Stimulated activated CD4-positive, alpha-beta T cell treated with anti-CD3 and anti-CD28 coated beads, Interleukin-4, amount 100 ng/mL, for 1 hour (primary cell): ENCODE data around the gene NDUFS6.
"Not testable (repeated sequence)": the region's sequence is repeated elsewhere in the genome, so short reads cannot be mapped to it uniquely, and the experiment has no call there.

Source experiments
- DNase-seq: peaks from one replicate; pipeline ENCODE4 v3.0.0-alpha.2; 2020

Gene NDUFS6

DNA sequence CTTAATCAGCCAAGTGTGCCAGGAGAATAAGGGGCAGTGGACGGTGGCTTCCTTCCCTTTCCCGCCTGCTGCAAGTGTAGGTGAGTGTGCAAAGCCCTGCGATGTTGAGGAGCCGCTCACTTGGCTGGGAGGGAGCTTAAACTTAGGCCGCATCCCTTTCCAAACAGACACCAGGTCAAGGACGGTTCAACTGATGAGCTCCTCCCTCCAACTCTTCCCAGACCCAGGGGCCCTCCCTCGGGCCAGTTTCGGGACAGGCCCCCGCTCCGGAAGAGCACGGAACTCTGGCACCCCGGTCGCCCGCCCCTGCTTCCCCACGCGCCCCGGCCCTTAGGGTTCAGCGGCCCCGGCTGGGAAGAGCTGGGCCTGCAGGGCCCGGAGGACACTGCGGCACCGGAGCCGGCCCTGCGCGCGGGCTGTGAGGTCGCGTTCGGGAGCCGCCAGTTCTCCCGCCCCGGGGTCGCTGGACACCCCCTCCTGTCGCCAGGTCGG is 2.1 kb upstream of the NDUFS6 start:
- DNase-seq, result peak; percentile 43

DNA sequence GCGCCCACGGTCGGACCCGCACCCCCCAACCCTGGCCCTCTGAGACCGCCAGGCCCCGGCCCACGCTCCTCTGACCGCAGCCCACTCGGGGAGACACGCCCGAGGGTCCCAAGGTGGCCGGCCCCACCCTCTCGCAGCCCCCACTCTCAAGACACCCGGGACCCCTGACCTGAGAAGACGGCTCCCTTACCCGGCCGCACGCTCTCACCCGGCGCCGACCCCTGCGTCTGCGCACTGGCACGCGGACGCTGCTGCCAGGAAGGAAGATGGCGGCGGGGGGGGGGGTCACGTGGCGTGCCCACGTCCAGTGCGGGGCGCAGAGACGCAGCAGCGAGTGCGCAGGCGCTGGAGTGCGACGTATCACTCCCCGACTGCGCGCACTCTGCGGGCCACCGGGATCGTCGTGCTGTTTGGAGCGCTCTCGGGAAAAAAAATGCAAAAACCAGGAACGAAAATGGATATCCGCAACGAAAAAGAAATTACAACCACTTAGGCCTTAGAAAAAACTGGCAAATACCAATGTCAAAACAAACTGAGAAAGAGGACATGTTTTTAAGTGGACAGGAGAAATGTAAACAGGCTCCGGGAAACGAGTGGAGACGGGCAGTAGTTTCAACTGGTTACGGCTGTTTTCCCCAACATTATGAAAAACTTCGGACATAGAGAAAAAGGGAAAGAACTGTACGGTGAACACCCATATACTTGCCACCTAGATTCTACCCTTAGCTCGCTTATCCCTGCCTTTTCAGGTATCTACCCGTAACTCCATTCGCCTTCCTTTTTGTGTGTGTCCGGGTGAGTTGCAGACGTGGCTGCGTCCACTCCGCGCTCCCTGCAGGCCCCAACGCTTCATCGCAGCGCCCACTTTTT is 1.4 kb upstream of the NDUFS6 start, which contains the start of gene MRPL36:
MRPL36 (minus strand) TSS at position 236 of the 870 bp plus-strand sequence. CDS start 902 bp downstream, outside the sequence.
- peak; percentile 95 for DNase-seq

DNA sequence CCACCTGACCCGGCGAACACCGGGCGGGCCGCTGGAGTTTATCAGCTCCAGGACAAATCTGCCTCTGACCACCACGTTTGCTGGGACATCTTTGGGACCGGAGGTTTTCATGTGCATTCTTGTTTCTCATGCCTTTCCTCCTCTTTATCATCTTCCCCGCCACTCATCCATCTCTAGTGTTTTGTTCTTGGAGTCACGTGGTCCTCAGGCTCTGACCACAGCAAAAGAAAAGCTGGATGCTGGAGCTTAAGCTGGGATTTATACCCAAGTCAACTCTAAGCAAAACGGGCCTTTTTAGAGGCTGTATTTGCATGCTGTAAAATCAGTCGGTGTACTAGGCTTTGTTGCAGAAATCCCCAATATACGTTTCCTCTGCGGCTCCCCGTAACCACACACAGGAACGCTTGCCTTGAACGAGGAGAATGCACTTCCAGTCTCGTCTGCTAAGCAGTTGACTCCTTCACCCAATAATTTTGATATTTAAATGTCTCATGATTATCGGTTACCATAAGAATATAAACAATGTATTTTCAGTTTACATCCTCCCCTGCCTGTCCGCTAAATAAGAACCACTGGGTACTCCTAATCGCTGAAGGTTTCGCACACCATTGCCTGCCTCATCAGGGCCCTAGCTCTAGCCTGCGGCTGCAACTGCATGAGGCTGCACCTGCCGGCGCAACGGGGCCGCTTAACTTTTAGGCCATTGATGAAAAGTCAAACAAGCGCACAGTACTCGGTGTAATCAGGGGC is 560 bp upstream of the NDUFS6 start:
- DNase-seq, result no peak

DNA sequence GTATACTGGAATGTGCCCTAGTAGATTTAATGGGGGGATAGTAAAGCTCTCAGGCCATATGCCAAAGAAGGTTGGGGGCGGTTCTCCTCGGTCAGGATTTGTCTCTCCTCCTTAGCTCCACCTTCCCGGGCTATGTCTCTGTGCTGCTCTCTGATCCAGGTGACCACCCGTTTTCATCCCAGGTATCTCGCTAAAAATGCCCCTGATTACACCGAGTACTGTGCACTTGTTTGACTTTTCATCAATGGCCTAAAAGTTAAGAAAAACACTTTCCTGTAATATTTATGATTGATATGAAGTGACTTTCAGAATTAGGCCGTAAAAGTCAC is 724 bp downstream of the NDUFS6 start:
- DNase-seq, result no peak

DNA sequence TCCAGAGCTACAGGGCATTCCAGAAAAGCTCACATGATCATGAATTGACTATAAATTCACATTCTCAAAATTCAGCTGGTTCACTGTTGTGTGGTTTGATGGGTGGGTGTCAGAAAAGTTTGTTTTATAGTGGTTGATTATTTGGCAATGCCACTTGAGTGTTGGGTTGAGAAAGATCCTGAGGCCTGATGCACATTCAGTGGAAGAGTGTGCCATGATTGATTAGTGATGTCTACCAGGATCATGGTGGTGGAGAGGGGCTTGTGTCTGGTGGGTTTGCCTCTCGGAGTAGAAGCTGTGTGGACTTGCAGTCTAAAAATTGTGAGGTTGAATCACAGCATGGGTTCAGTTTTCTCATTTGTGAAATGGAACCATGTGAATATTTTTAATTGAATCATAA is 2.0 kb downstream of the NDUFS6 start:
- DNase-seq, result no peak

DNA sequence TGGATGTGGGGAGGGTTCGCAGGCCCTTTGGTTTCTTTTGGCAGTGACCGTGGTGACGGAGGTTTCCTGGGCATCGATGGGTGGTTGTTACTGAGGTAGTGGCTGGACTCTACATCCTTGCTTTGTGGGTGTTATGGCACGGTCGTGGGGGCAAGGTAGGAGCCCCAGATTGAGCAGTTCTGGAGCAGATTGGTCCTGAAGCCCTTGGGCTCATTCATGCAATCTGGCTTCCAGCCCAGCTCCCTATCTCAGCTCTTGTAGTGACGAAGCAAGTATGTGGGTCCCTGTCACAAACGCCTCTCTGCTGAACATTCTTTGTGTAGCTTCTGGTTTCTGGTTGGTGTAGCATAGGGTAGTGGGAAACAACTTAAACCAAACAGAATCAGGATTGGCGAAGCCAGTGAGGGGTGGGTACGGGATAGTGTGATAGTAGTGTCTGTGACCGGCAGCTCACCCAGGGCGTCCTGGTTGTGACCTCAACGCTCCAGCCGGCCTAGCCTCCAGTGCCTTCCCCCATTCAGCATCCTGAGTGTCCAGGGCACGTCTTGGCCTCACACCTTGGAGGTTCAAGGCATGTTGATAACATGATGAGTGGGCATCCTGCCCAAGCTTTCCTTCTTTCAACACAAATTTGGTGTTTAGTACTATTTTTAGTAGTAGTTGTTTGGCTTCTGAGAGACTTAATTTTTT is 2.9 kb downstream of the NDUFS6 start:
- no peak for DNase-seq

DNA sequence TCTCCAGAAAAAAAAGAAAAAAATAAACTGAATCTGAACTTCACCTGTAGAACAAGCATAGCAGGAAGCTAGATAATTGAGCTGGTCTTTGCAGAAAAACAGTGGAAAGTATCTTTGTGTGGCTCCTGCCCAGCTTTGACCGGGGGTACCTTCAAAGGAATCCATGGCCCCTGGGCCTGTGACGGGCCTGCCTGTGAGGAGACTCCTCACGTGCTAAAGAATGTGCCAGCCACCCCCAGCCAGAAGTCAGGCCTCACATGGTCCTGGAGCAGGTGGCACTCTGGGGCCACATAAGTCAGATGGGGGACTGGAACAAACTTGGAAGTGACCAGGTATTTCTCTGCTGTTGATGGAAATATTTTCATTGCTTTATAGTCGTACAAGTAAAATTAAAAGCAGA is 4.1 kb downstream of the NDUFS6 start:
- no peak for DNase-seq

DNA sequence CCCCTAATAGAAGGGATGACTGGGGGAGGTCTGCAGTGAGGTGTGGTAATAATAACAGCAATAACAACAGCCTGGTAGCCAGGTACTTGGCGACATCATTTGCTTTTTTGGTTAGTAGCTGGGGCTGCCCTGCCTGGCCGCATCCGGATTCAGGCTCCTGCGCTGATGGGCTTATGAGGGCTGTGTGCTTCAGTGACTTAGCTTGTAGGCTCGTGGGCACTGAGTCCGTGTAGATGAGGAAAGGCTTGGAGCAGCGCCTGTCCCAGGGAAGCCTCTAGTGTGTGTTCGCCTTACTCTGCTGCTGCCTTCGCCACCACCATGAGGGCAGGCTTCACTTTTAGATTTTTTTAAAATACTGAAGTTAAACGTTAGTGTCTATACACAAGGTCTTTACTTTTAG is 4.5 kb downstream of the NDUFS6 start:
- no peak for DNase-seq

DNA sequence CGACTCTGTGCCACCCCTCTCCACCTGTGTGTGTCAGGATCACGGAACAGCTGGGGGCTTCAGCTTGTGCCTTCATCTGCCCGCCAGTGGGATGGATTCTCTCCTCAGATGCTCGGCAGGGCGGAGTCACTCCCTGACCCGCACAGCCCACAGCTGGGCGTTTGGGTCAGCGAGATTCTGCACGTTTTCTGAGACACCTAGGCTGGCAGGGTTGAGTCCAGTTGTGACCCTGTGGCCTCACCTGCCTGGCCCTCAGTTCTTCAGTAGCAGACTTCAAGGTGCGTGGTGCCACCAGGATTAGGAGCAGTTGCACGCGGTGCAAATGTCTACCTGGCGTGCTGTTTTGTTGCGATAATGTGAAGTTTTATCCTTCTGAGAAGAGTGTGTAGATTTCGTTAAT is 5.0 kb downstream of the NDUFS6 start:
- DNase-seq, result no peak

DNA sequence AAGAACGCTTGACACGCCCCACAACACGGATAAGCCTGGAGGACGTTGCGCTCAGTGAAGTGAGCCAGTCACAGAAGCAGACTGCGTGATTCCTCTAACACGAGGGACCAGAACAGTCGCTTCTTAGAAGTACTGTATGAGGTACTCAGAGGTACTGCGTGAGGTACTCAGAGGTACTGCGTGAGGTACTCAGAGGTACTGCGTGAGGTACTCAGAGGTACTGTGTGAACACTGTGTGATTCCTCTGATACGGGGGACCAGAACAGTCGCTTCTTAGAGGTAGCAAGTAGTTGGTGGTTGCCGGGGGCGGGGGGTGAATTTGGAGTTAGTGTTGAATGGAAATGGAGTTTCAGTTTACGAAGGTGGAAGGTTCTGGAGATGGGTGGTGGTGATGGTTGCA is 5.8 kb downstream of the NDUFS6 start:
- DNase-seq, result no peak

DNA sequence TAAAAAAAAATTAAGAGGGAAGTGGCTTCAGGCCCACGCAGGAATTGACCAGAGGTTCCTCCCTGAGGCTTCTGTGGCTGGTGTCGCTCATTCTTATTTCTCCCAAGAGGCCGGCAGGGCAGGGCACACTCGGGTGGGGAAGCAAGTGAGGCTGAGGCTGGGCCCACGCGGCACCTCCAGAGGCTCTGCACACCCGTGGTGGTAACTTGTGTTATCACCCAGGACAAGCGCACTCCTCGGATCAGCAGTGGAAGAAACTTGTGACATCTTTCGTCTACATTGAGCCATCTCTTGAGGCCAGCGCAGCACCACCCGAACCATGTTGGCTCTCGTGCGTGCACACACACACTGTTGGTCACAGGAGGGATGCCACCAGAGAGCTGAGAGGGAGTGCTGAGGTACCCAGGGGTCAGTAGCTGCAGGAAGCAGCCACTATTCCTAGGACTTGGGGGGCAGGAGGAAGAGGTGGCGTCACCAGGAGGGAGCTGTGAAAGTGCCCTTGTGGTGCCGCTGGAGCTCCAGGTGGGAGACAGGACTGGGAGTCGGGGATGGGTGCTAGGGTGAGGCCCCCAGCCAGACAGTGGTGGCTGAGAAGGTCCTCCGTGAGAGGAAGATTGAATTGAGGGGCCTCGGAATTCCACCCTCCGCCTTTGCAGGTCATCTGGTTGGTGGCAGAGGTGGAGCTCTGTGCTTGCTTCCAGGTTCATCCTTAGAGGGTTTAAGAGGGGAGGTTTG is 6.4 kb downstream of the NDUFS6 start:
- no peak for DNase-seq

DNA sequence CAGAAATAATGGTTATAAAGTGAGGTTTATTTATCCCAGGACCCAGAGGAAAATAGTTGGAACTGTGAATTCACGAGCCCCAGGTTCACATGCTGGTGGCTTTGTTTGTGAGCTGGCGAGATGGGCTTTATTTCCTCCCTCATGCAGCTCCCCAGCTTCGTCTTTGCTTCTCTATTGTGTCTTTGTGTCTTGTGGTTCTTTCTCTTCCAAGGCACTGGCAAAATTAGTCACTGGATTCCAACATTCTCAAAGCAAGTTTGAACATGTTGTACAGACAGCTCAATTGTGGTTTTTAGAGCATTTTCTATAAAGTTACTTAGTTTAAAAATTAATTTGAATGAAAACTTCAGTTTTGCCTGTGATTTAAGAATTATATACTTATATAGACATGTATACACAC is 7.2 kb downstream of the NDUFS6 start:
- DNase-seq, result no peak

DNA sequence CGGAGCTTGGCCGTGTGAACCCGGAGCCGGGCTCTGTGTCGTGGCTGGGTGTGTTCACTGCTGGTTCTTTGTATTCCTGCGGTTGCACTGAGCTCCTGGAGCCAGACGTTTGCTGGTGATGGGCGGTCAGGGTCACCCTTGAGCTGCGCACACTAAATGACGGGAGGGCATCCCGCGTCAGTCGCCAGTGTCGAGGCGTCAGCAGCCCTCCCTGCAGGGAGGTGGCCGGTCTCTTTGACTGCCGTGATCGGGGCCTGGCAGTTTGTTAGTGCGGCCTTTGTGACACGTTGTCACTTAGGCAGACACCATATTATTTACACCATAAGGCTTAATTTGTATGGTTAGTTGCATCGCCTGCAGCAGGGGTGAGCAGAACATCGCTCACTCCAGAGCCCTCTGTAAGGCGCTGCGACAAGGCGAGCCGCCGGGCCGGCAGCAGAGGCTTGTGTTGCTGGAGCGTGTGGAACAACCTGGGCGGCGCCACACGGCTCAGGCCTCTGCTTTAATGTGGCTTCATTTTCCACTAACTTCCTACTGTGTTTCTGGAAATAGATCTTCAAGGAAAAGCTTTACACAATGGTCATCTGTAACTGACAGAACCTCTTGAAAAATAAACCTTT is 8.3 kb downstream of the NDUFS6 start:
- no peak for DNase-seq

DNA sequence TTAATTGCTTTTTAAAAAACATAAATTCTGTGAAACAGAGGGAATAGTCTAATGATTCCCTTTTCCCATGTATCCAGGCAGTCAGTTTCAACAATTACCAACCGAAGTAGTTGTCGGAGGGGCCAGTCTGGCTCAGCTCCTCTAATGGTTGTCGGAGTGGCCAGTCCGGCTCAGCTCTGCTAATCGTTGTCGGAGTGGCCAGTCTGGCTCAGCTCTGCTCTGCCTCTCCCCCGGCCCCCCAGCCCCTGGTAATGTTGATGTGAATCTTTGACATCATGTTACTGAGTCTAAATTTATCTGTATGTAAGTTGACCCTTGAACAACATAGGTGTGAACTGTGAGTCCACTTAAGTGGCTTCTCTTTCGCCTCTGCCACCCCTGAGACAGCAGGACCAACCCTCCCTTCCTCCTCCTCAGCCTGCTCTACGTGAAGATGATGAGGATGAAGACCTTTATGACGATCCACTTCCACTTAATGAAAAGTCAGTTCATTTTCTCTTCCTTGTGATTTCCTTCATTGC is 9.4 kb downstream of the NDUFS6 start:
- DNase-seq, result no peak

DNA sequence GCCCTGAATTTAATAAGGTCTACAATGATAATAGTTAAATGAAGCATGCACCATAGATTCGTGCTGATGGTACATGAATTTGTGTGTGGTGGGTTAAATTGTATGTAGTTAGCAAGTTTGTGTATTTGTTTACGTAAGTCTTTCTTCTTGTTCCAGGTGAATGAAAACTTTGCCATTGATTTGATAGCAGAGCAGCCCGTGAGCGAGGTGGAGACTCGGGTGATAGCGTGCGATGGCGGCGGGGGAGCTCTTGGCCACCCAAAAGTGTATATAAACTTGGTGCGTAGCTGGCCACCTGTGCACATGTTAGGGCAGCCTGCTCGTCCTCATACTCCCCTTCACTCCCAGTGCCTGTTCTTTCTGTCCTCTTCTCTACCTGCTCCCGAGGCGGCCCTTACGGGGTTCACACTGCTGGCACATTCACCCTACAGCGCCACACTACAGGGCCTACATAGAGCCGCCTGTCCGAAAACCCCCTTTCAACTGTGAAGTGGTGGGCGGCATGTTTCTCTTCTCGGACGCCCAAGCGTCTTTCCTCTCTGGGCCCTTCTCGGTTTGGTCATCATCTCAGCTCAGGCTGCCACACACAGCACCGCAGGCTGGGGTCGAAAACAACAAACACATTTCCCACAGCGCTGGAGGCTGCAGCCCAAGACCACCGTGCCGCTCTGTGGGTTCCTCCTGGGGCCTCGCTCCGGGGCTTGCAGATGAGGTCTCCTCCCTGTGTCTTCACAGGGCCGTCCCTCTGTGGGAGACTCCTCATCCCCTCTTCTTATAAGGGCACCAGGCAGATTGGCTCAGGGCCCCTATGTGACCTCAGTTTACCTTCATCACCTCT is 13.2 kb downstream of the NDUFS6 start:
- no peak for DNase-seq

DNA sequence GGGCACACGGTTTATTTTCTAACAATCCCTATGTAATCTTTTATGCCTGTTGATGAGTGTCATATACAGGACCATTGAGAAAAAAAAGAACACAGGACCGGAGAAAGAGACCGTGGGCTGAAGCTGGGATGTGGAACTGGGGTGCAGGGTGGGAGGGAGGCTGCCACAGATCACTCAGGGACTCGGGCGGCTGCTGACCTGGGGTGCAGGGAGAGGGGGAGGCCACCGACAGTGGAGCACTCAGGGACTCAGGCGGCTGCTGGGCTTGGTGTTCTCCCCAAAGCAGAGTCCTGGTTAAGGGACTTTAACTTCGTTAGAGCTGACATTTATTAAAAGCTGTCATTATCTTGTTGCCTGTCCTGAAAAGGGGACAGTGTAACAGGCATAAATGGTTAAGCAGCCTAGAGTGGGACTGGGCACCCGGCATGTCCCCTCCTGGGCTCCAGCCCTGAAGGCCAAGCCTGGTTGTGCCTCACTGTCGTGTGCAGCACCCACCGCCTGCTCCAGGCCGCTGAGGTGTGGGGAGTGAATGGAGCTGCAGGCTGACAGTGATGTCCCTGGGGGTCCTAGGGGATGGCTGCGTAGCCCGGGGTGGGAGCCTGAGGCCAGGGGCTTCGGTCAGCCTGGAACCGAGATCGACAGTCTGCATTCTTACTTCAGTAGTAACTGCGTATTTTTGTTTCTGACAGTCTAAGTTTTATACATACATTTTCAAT is 14.0 kb downstream of the NDUFS6 start:
- no peak for DNase-seq

DNA sequence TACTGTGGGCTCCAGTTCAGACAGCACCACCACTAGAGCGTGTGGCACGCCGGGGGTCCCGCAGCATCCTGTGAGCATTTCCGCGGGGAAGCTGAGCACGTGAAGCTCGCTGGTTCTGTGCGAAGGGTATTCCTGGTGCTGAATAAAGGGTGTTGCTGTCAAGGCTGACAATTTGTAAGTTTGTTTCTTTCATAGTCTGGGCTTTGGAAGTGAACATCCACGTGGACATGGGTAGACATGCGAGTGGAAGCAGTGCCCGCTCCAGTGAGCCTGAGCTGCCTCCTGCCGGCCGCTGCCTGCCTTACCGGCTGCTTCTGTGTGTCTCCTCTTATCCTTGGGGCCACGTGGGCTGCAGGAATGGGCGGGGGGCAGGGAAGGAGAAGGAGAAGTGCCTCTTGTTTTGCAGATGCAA is 14.7 kb downstream of the NDUFS6 start:
- DNase-seq, result no peak

DNA sequence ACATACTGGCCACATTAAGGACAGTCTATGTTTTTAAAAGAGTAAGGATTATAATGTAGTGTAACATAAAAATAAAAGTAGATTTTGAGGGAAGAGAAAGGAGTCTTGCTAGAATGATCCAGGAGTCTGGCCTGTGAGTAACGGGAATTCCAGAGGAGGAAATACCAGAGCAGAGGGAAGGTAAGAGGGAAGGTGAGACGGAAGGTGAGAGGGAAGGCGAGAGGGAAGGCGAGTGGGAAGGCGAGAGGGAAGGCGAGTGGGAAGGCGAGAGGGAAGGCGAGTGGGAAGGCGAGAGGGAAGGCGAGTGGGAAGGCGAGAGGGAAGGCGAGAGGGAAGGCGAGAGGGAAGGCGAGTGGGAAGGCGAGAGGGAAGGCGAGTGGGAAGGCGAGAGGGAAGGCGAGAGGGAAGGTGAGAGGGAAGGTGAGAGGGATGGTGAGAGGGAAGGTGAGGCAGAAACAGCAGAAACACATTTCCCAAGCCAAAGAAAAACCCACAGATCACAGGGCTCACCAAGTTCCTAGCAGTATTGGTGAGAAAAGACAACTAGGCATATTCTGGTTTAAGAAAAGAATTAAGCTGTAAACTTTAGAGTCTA is 15.4 kb downstream of the NDUFS6 start:
- not testable (repeated sequence) for DNase-seq

DNA sequence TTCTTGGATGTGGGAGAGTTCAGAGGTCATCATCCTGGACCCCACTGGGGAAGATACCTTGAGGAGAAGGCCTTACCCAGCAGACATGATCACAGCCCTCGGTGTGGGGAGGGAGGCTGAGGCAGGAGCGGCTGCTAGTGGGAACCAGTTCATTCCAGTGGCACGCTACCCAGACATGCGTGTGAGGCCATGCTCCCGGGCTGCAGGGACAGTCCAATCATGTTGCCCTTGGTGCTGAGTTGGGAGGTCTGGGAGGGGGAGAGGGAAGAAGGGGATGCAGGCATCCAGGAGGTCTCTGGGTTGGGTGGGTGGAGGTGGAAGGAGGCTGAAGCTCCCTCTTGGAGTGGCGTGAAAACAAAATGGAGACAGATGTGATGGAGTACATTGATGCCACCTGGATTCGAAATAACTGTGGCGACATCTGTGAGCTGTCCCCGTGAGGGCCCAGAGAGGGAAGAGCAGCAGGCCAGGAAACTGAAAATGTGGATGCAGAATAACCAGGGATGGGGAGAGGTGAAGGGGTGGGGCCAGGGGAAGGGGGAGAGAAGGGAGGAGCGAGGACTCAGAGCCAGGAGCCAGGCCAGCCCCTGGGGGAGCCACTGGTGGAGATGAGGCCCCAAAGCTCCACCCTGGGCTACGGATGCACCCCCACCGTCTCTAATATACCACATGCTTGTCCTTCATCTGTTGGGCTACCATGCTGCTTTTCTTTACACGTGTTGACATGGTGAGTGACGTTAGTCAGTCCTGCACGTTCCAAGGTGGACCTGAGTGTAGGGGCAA is 16.2 kb downstream of the NDUFS6 start:
- DNase-seq, result no peak
